Naive thymus-derived CD4-positive, alpha-beta T cell (primary cell): ENCODE measurements around the gene ELMO2. TPM values are rescaled to one million over a fixed set of nuclear protein-coding genes. Genes with fewer than 3 reads are reported as not detected.

Experiments
- ATAC-seq: fragments of 150-1000 bp; cut with Tn5 transposase; 2 replicates; pipeline ENCODE4 v1.10.0; 2021; ENCODE audit warnings: mild to moderate bottlenecking, moderate library complexity
- CTCF ChIA-PET: fragments of 350-600 bp; sonication (Branson Sonifier 250); formaldehyde crosslinking; loops from one replicate; lab custom pipeline; 2021; ENCODE audit warnings: antibody characterized with exemption; lab: Charles Lee
- POLR2A ChIA-PET: fragments of 350-600 bp; sonication (Branson Sonifier 250); formaldehyde crosslinking; loops from one replicate; lab custom pipeline; 2021; ENCODE audit warnings: antibody characterized with exemption, inconsistent platforms; lab: Charles Lee
- DNase-seq, 9 donors: peaks; one replicate each; pipeline versions ENCODE4 v3.0.0 to v3.0.0-alpha.2; 2020 to 2022; ENCODE audit warnings: mixed read lengths in 1 of 9
- H3K27ac ChIP-seq: one replicate; pipeline ENCODE4 v1.7.0; 2013; ENCODE audit warnings: mild to moderate bottlenecking, low read depth, low read length, moderate library complexity
- H3K27me3 ChIP-seq, 2 donors: one replicate each; pipeline ENCODE4 v1.7.0; 2013; ENCODE audit warnings: low read length in 2 of 2, mild to moderate bottlenecking in 2 of 2, moderate library complexity in 2 of 2; ENCODE audit not compliant: control insufficient read depth in 2 of 2, insufficient read depth in 2 of 2
- H3K36me3 ChIP-seq, 3 experiments: 1 replicate in 2 of 3; 2 replicates in 1 of 3; pipeline ENCODE4 v1.7.0; 2013; ENCODE audit warnings: low read length in 3 of 3, mild to moderate bottlenecking in 3 of 3, moderate library complexity in 1 of 3; ENCODE audit not compliant: insufficient read depth in 3 of 3, control insufficient read depth in 2 of 3
- H3K4me1 ChIP-seq, 2 donors: one replicate each; pipeline ENCODE4 v1.7.0; 2013; ENCODE audit warnings: low read length in 2 of 2, mild to moderate bottlenecking in 2 of 2, moderate library complexity in 1 of 2; ENCODE audit not compliant: control insufficient read depth in 2 of 2, insufficient read depth in 2 of 2
- H3K4me3 ChIP-seq: 2 replicates; pipeline ENCODE4 v1.7.0; 2013; ENCODE audit warnings: mild to moderate bottlenecking, low read length
- H3K9me3 ChIP-seq, 3 experiments: 1 replicate in 2 of 3; 2 replicates in 1 of 3; pipeline ENCODE4 v1.7.0; 2013; ENCODE audit warnings: low read length in 3 of 3; ENCODE audit not compliant: control insufficient read depth in 2 of 3
- H3K27ac Mint-ChIP-seq, 9 donors: one replicate each; pipeline ENCODE4 v1.8.0; 2020 to 2022; ENCODE audit warnings: mixed read lengths in 9 of 9, mild to moderate bottlenecking in 8 of 9, moderate library complexity in 5 of 9, inconsistent platforms in 2 of 9
- H3K27me3 Mint-ChIP-seq, 5 donors: one replicate each; pipeline ENCODE4 v1.8.0; 2021 to 2022; ENCODE audit warnings: mixed read lengths in 5 of 5, mild to moderate bottlenecking in 1 of 5
- H3K36me3 Mint-ChIP-seq, 5 donors: one replicate each; pipeline ENCODE4 v1.8.0; 2020 to 2022; ENCODE audit warnings: mixed read lengths in 5 of 5, mild to moderate bottlenecking in 3 of 5, inconsistent platforms in 1 of 5
- H3K4me1 Mint-ChIP-seq, 7 donors: one replicate each; pipeline ENCODE4 v1.8.0; 2020 to 2022; ENCODE audit warnings: mixed read lengths in 7 of 7, mild to moderate bottlenecking in 3 of 7, inconsistent platforms in 1 of 7
- H3K4me3 Mint-ChIP-seq, 10 donors: one replicate each; pipeline ENCODE4 v1.8.0; 2020 to 2022; ENCODE audit warnings: mild to moderate bottlenecking in 10 of 10, mixed read lengths in 10 of 10, moderate library complexity in 6 of 10, inconsistent platforms in 2 of 10
- H3K9me3 Mint-ChIP-seq, 11 donors: one replicate each; pipeline ENCODE4 v1.8.0; 2020 to 2022; ENCODE audit warnings: mixed read lengths in 11 of 11, mild to moderate bottlenecking in 4 of 11, inconsistent platforms in 1 of 11, moderate library complexity in 1 of 11
- intact Hi-C, 2 donors: fragments of 100-400 bp; cut with micrococcal nuclease; formaldehyde crosslinking; loops; one replicate each; pipeline ENCODE4 v1.15.1; 2023
- polyA plus RNA-seq, 2 donors: library from polyadenylated mRNA; unstranded; fragments of 300-500 nt; fragmentation: Illumina TruSeq; gene quantifications; one replicate each; pipeline ENCODE4 v1.2.3, GENCODE V29; 2021
- total RNA-seq, 6 experiments: library from RNA in 5 of 6; stranded (reverse) in 5 of 6; gene quantifications; 1 replicate in 5 of 6; 2 replicates in 1 of 6; pipeline ENCODE4 v1.2.3 and lab custom pipeline; 2021 to 2026

ELMO2 gene
- total and polyA plus RNA-seq, 7 experiments from 2014 or later: 35.6 to 104 (median 52.3) TPM

DNA sequence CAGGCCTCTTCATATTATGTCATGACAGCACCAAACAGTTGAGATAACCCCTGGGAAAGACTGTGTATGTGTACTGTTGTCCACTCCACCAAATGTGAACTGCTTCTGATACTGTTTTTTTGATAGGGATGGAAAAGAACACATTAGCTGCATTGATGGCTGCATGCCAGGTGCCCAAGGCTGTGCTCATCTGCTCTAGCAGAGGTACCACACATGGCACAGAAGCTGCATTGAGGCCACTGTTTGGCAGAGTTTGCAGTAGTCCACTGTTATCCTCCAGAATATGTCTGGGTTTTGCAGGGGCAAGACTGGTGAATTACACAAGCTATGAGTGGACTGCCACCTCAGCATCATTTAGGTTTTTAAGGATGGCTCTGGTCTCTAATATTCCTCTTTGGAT, 28.2 kb upstream of the ELMO2 start:
- Mint-ChIP-seq H3K9me3 (no peaks in the 10 kb centered on the region), H3K36me3 (no peaks in the 10 kb centered on the region), H3K27me3 (peaks cover 27 to 49% (median 35%) of the 10 kb centered on the region in 5 donors), H3K4me1 (no peaks in the 10 kb centered on the region), H3K4me3 (no peak overlapping the region), H3K27ac (no peak overlapping the region)
- no peak for ATAC-seq
- H3K36me3 ChIP-seq: no peaks in the 10 kb centered on the region
- no peaks in the 10 kb centered on the region for H3K4me1 ChIP-seq
- CTCF ChIA-PET: no interaction called here
- DNase-seq: no peak
- no peaks in the 10 kb centered on the region for H3K27me3 ChIP-seq
- POLR2A ChIA-PET: no interaction called here
- H3K9me3 ChIP-seq: no peaks in the 10 kb centered on the region
- intact Hi-C loops: no loop called here
- no peak overlapping the region for H3K27ac ChIP-seq
- no peak overlapping the region for H3K4me3 ChIP-seq

GRCh38 chr20:46433051-46433450, 26.6 kb upstream of the ELMO2 start:
- Mint-ChIP-seq H3K36me3 (no peaks in the 10 kb centered on the region), H3K27ac (no peak overlapping the region), H3K4me3 (no peak overlapping the region), H3K9me3 (no peaks in the 10 kb centered on the region), H3K27me3 (peaks cover 31 to 51% (median 42%) of the 10 kb centered on the region in 5 donors), H3K4me1 (no peaks in the 10 kb centered on the region)
- CTCF ChIA-PET: interaction anchor here (0.5 kb wide), 1 partner anchor 262 kb away, joined by 3 read pairs; no protein-coding TSS in a partner anchor
- no peaks in the 10 kb centered on the region for H3K36me3 ChIP-seq
- H3K27ac ChIP-seq: no peak overlapping the region
- H3K4me1 ChIP-seq: no peaks in the 10 kb centered on the region
- H3K9me3 ChIP-seq: no peaks in the 10 kb centered on the region
- no peak for ATAC-seq
- H3K27me3 ChIP-seq: no peaks in the 10 kb centered on the region
- no peak for DNase-seq
- no peak overlapping the region for H3K4me3 ChIP-seq
- POLR2A ChIA-PET: no interaction called here
- intact Hi-C loops: no loop called here

DNA sequence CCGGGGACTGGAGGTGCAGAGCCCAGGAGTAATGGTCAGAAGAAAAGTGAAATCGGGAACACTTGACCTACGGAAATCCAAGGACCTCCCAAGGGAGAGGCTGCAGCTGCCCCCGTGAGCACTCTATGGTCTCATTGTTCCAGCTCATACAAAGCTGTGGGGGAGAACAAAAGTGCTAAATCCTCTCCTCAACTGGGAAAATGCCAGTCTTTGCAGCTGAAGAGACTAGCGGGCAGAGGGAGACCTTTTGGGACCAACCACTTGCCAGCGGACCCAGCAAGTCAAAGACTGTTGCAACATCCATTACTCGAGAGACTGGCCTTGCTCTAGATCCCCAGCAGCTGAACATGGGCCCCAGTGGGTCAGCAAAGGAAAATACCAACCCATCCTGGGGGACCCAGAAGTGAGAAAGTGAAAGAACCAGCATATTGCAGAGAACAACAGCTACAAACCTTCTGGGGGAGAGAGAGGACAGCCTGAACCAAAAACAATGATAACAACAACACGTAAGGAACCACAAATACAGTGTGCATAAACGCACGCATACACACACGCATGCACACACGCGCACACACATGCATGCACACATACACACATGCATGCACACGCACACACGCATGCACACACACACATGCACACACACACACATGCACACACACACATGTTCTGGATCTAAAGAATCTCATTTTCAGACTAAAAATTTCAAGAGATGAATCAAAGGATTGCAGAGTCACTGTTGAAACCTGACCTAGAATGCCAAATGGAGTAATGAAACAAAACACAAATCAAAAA, 24.7 kb upstream of the ELMO2 start:
- ChIA-PET CTCF (no interaction called here), POLR2A (no interaction called here)
- no peak overlapping the region for H3K4me3 Mint-ChIP-seq
- H3K9me3 ChIP-seq: no peaks in the 10 kb centered on the region
- intact Hi-C loops: no loop called here
- H3K27ac Mint-ChIP-seq: no peak overlapping the region
- H3K4me1 ChIP-seq: no peaks in the 10 kb centered on the region
- H3K27ac ChIP-seq: no peak overlapping the region
- no peaks in the 10 kb centered on the region for H3K36me3 ChIP-seq
- H3K4me1 Mint-ChIP-seq: no peaks in the 10 kb centered on the region
- peaks cover 45 to 60% (median 56%) of the 10 kb centered on the region in 5 donors for H3K27me3 Mint-ChIP-seq
- H3K4me3 ChIP-seq: no peak overlapping the region
- H3K27me3 ChIP-seq: no peaks in the 10 kb centered on the region
- H3K9me3 Mint-ChIP-seq: no peaks in the 10 kb centered on the region
- ATAC-seq (no peak), DNase-seq (no peak)
- H3K36me3 Mint-ChIP-seq: no peaks in the 10 kb centered on the region

DNA sequence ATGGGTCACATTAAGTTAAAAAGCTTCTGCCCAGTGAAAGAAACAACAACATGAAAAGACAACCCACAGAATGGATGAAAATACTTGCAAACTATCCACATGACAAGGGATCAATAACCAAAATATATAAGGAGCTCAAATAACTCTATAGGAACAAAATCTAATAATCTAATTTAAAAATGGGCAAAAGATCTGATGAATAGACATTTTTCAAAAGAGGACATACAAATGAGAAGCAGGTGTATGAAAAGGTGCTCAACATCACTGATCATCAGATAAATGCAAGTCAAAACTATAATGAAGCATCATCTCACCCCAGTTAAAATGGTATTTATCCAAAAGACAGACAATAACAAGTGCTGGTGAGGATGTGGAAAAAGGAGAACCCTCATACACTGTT, 21.0 kb upstream of the ELMO2 start:
- Mint-ChIP-seq H3K4me3 (no peak overlapping the region), H3K4me1 (peaks cover 0 to 5% (median 0%) of the 10 kb centered on the region in 7 donors), H3K27me3 (peaks cover 49 to 69% (median 62%) of the 10 kb centered on the region in 5 donors), H3K36me3 (no peaks in the 10 kb centered on the region), H3K27ac (no peak overlapping the region), H3K9me3 (no peaks in the 10 kb centered on the region)
- ATAC-seq (no peak), DNase-seq (no peak)
- Histone ChIP-seq H3K36me3 (no peaks in the 10 kb centered on the region), H3K9me3 (no peaks in the 10 kb centered on the region), H3K4me3 (no peak overlapping the region), H3K27ac (no peak overlapping the region), H3K27me3 (no peaks in the 10 kb centered on the region), H3K4me1 (no peaks in the 10 kb centered on the region)
- ChIA-PET CTCF (no interaction called here), POLR2A (no interaction called here)
- intact Hi-C loops: no loop called here

- H3K4me3 Mint-ChIP-seq: no peak overlapping the region
- intact Hi-C loops: no loop called here
- no peaks in the 10 kb centered on the region for H3K36me3 Mint-ChIP-seq
- H3K27me3 Mint-ChIP-seq: peaks cover 34 to 66% (median 50%) of the 10 kb centered on the region in 5 donors
- H3K4me1 ChIP-seq: no peaks in the 10 kb centered on the region
- H3K9me3 ChIP-seq: no peaks in the 10 kb centered on the region
- H3K36me3 ChIP-seq: no peaks in the 10 kb centered on the region
- H3K4me3 ChIP-seq: no peak overlapping the region
- no peak overlapping the region for H3K27ac Mint-ChIP-seq
- H3K27ac ChIP-seq: no peak overlapping the region
- H3K9me3 Mint-ChIP-seq: no peaks in the 10 kb centered on the region
- DNase-seq (no peak), ATAC-seq (no peak)
- CTCF ChIA-PET: no interaction called here
- POLR2A ChIA-PET: no interaction called here
- H3K4me1 Mint-ChIP-seq: peaks cover 0 to 5% (median 0%) of the 10 kb centered on the region in 7 donors
- peaks cover 0 to 5% of the 10 kb centered on the region in 2 donors for H3K27me3 ChIP-seq
These were observed 17.6 kb upstream of the ELMO2 start for GRCh38 chr20:46423882-46424482.

DNA sequence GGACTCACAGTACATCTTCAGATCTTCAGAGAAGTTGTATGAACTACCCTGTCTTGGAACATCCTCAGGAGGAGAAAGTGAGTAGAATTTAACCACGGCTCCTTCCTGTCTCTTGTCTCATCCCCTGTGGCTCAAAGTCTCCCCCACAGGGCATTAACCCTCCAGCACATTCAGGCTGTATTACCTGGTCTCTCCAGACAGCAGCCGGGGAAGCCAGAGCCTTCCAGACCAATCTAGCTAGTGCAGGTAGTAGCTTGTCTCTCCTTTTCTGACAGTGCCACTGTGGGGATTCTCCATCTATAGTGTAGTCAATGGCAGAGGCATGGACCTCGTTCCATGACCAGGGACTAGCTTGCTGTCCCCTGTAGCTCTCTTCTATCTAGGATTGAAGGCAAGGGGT, 16.9 kb upstream of the ELMO2 start:
- H3K27me3 Mint-ChIP-seq: peaks cover 37 to 62% (median 55%) of the 10 kb centered on the region in 5 donors
- no peak overlapping the region for H3K4me3 Mint-ChIP-seq
- Histone ChIP-seq H3K9me3 (no peaks in the 10 kb centered on the region), H3K27me3 (peaks cover 0 to 5% of the 10 kb centered on the region in 2 donors), H3K4me3 (no peak overlapping the region), H3K4me1 (no peaks in the 10 kb centered on the region), H3K27ac (no peak overlapping the region), H3K36me3 (no peaks in the 10 kb centered on the region)
- peaks cover 0 to 4% (median 0%) of the 10 kb centered on the region in 11 donors for H3K9me3 Mint-ChIP-seq
- DNase-seq (no peak), ATAC-seq (no peak)
- ChIA-PET CTCF (no interaction called here), POLR2A (no interaction called here)
- peaks cover 0 to 5% (median 0%) of the 10 kb centered on the region in 7 donors for H3K4me1 Mint-ChIP-seq
- intact Hi-C loops: no loop called here
- H3K36me3 Mint-ChIP-seq: no peaks in the 10 kb centered on the region
- no peak overlapping the region for H3K27ac Mint-ChIP-seq
